Keratinocyte (primary cell): ENCODE measurements around the gene SERPINA1. TPM values are rescaled to one million over a fixed set of nuclear protein-coding genes. Genes with fewer than 3 reads are reported as not detected.

Source experiments
- DNase-seq: peaks from one replicate; pipeline ENCODE4 v3.0.0-alpha.2; 2011; ENCODE audit warnings: low read depth, missing footprints, low spot score
- FAIRE-seq: peaks from 2 replicates; lab custom pipeline; 2011; peaks lifted over from hg19 to GRCh38; lab: Jason Lieb, UNC
- H2AFZ ChIP-seq: 2 replicates; pipeline ENCODE4 v1.6.0; 2012; ENCODE audit warnings: low read length, control low read depth, inconsistent platforms; ENCODE audit not compliant: control insufficient read depth
- H3K27ac ChIP-seq: 2 replicates; pipeline ENCODE4 v1.5.1; 2011; ENCODE audit warnings: low read length; ENCODE audit not compliant: control insufficient read depth, insufficient read depth
- H3K27me3 ChIP-seq: 3 replicates; pipeline ENCODE4 v1.6.0; 2011; ENCODE audit warnings: low read length; ENCODE audit not compliant: control insufficient read depth, insufficient read depth; ENCODE audit errors: extremely low read depth
- H3K36me3 ChIP-seq, 2 experiments: 2 replicates in 1 of 2; 3 replicates in 1 of 2; pipeline ENCODE4 v1.5.1; 2011; ENCODE audit warnings: low read length in 2 of 2, mild to moderate bottlenecking in 1 of 2; ENCODE audit not compliant: control insufficient read depth in 2 of 2, insufficient read depth in 2 of 2; ENCODE audit errors: extremely low read depth in 1 of 2
- H3K4me1 ChIP-seq: 3 replicates; pipeline ENCODE4 v1.5.1; 2011; ENCODE audit warnings: low read length; ENCODE audit not compliant: control insufficient read depth, insufficient read depth; ENCODE audit errors: extremely low read depth
- H3K4me2 ChIP-seq: 3 replicates; pipeline ENCODE4 v1.6.0; 2011; ENCODE audit warnings: low read depth, low read length; ENCODE audit not compliant: control insufficient read depth, insufficient read depth; ENCODE audit errors: extremely low read depth
- H3K4me3 ChIP-seq, 3 experiments: fragments of 200-600 bp in 1 of 3; sonication (generic) in 1 of 3; 2 replicates in 2 of 3; 3 replicates in 1 of 3; pipeline ENCODE4 v1.5.1; 2011 to 2016; ENCODE audit warnings: low read length in 3 of 3, mild to moderate bottlenecking in 3 of 3, control low read depth in 2 of 3, inconsistent platforms in 1 of 3, low read depth in 1 of 3, mixed read lengths in 1 of 3, mixed run types in 1 of 3, moderate library complexity in 1 of 3; ENCODE audit not compliant: control insufficient read depth in 2 of 3, insufficient read depth in 2 of 3; ENCODE audit errors: extremely low read depth in 1 of 3
- H3K79me2 ChIP-seq: 2 replicates; pipeline ENCODE4 v1.6.0; 2012; ENCODE audit warnings: low read length; ENCODE audit not compliant: control insufficient read depth, insufficient read depth
- H3K9ac ChIP-seq: 3 replicates; pipeline ENCODE4 v1.6.0; 2011; ENCODE audit warnings: low read length; ENCODE audit not compliant: control insufficient read depth, insufficient read depth; ENCODE audit errors: extremely low read depth
- H3K9me1 ChIP-seq: 3 replicates; pipeline ENCODE4 v1.6.0; 2011; ENCODE audit warnings: low read length; ENCODE audit not compliant: control insufficient read depth, insufficient read depth; ENCODE audit errors: extremely low read depth
- H3K9me3 ChIP-seq: 2 replicates; pipeline ENCODE4 v1.5.1; 2012; ENCODE audit warnings: low read depth, low read length; ENCODE audit not compliant: control insufficient read depth
- H4K20me1 ChIP-seq: 3 replicates; pipeline ENCODE4 v1.6.0; 2011; ENCODE audit warnings: low read length; ENCODE audit not compliant: control insufficient read depth, insufficient read depth; ENCODE audit errors: extremely low read depth
- EZH2 ChIP-seq: IDR thresholded peaks from one replicate; pipeline ENCODE4 v1.6.1; 2012; ENCODE audit warnings: inconsistent platforms, mild to moderate bottlenecking, low read length, moderate library complexity
- dilution Hi-C: fragments of 300-500 bp; cut with MboI; formaldehyde crosslinking; loops from one replicate; pipeline ENCODE4 v1.7.0; 2020; ENCODE audit warnings: low sequenced_read_pairs; ENCODE audit not compliant: extremely low pct_ligation_motif_present
- polyA plus RNA-seq, 5 experiments: library from polyadenylated mRNA; depleted of rRNA in 3 of 5; stranded (reverse) in 3 of 5; stranded (forward) in 1 of 5; unstranded in 1 of 5; fragments of >200 nt; gene quantifications; 1 replicate in 1 of 5; 2 replicates in 3 of 5; 3 replicates in 1 of 5; pipeline versions ENCODE4 v1.2.1 to v1.2.3, GENCODE V29; 2011 to 2012; ENCODE audit warnings: missing spikeins in 2 of 5, low read depth in 1 of 5, low replicate concordance in 1 of 5
- TF ChIP-seq, protein P1 (sequence below), 3 experiments: IDR thresholded peaks in 1 of 3; conservative IDR thresholded peaks in 1 of 3; optimal IDR thresholded peaks in 1 of 3; 2 replicates in 2 of 3; 3 replicates in 1 of 3; pipeline versions ENCODE3 to v1.5.1; 2011; ENCODE audit warnings: low read length in 3 of 3, mild to moderate bottlenecking in 3 of 3, moderate library complexity in 2 of 3, control low read depth in 1 of 3, inconsistent platforms in 1 of 3; ENCODE audit not compliant: insufficient read depth in 2 of 3; ENCODE audit errors: extremely low read depth in 1 of 3

SERPINA1 gene
- polyA plus RNA-seq, 1 donor (not counting 4 experiments of a cell fraction or from before 2014, with no cell fraction given): 0.71 TPM

GRCh38 chr14:94408546-94409095, 20.2 kb upstream of the SERPINA1 start:
- no peaks in the 10 kb centered on the region for H3K9me1 ChIP-seq
- no peak overlapping the region for H2AFZ ChIP-seq
- H4K20me1 ChIP-seq: no peaks in the 10 kb centered on the region
- H3K4me1 ChIP-seq: peaks cover 13% of the 10 kb centered on the region
- no peaks in the 10 kb centered on the region for H3K9me3 ChIP-seq
- H3K27ac ChIP-seq: no peak overlapping the region
- no peaks in the 10 kb centered on the region for H3K79me2 ChIP-seq
- no peak overlapping the region for H3K4me2 ChIP-seq
- H3K9ac ChIP-seq: no peak overlapping the region
- no peaks in the 10 kb centered on the region for H3K36me3 ChIP-seq
- dilution Hi-C loops: no loop called here
- FAIRE-seq: no peak
- H3K27me3 ChIP-seq: no peaks in the 10 kb centered on the region
- no peak overlapping the region for H3K4me3 ChIP-seq
- TF ChIP-seq, protein P1, sequence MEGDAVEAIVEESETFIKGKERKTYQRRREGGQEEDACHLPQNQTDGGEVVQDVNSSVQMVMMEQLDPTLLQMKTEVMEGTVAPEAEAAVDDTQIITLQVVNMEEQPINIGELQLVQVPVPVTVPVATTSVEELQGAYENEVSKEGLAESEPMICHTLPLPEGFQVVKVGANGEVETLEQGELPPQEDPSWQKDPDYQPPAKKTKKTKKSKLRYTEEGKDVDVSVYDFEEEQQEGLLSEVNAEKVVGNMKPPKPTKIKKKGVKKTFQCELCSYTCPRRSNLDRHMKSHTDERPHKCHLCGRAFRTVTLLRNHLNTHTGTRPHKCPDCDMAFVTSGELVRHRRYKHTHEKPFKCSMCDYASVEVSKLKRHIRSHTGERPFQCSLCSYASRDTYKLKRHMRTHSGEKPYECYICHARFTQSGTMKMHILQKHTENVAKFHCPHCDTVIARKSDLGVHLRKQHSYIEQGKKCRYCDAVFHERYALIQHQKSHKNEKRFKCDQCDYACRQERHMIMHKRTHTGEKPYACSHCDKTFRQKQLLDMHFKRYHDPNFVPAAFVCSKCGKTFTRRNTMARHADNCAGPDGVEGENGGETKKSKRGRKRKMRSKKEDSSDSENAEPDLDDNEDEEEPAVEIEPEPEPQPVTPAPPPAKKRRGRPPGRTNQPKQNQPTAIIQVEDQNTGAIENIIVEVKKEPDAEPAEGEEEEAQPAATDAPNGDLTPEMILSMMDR (optimal IDR thresholded peaks at IDR 0.05 in 1 of 3, IDR thresholded peaks at IDR 0.05 in 1 of 3, conservative IDR thresholded peaks at IDR 0.05 in 1 of 3; ENCODE audit: extremely low read depth in 1 of 3, insufficient read depth in 2 of 3, low read length in 3 of 3): no peak
- TF ChIP-seq EZH2: no peak
- no peak for DNase-seq

DNA sequence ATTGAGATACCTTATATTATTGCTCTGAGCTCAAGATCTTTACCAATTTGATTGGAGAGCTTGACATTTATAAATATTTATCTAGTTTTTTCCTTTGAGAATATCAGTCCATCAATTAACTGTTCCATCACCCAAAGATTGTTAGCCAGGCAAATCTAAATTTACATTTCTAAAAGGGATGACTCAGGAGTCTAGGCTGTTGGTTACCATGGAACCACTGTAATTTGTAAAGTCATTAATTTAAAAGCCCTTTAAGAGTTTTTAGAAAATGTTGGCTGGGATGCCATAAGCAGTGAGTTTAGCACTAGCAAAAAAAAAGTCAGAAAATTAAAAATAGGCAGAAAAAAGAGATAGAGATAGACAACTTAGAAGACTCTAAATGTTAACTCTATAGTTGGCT, 19.5 kb upstream of the SERPINA1 start:
- Histone ChIP-seq H3K4me2 (no peak overlapping the region), H3K9me3 (no peaks in the 10 kb centered on the region), H3K9me1 (no peaks in the 10 kb centered on the region), H3K36me3 (no peaks in the 10 kb centered on the region), H3K4me1 (peaks cover 15% of the 10 kb centered on the region), H4K20me1 (no peaks in the 10 kb centered on the region), H3K27ac (no peak overlapping the region), H3K9ac (no peak overlapping the region), H3K4me3 (no peak overlapping the region), H3K27me3 (no peaks in the 10 kb centered on the region), H3K79me2 (no peaks in the 10 kb centered on the region), H2AFZ (no peak overlapping the region)
- no peak for FAIRE-seq
- DNase-seq: no peak
- dilution Hi-C loops: no loop called here
- TF ChIP-seq EZH2: no peak
- TF ChIP-seq, protein P1 (optimal IDR thresholded peaks at IDR 0.05 in 1 of 3, IDR thresholded peaks at IDR 0.05 in 1 of 3, conservative IDR thresholded peaks at IDR 0.05 in 1 of 3; ENCODE audit: extremely low read depth in 1 of 3, insufficient read depth in 2 of 3, low read length in 3 of 3): no peak
